ENCODE measurements around the gene ZNF423.

DNA sequence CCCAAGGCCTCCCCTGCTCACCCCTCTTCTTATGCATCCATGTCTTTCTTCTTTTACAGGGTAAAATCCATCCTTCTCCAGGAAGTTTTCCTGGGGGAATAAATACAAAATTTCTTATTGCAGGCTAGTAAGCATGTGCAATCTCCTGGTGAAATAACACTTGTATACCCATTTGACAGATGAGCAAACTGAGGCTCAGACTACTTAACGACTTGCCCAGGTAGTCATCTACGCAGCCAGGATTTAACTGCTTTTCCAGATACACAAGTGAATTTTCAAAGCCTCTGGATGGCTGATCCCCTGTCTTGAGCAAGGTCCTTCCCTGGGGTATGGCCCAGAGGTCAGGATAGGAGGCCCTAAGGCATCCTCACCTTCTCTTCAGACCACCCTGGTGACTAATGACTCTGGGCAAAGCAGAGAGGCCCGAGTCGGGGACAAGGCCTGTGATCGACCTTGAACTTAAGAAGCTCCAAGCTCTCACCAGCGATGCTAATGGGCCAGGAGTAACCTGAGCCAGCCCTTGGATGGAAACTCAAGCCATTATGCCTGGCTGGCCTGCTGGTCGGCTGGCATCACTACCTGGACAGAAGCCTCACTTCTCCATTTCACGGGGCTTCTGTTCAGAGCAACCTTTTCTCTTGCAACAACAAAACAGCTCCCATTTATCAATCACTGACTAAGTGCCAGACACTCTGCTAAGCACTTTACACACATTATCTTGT lies 33.1 kb downstream of the ZNF423 start:
- TF ChIP-seq ZNF384 (IDR thresholded peaks at IDR 0.05; ENCODE audit: low read depth, low read length) = no peak
- no peak for TF ChIP-seq NFE2L1 (tag; IDR thresholded peaks at IDR 0.05; ENCODE audit: borderline replicate concordance, low read depth)
- no peak for TF ChIP-seq U2AF1 (optimal IDR thresholded peaks at IDR 0.05; ENCODE audit: low read depth, low read length)
- no peak for TF ChIP-seq HNRNPK (IDR thresholded peaks at IDR 0.05; ENCODE audit: low read depth, low read length, poor library complexity, severe bottlenecking)
- no peak for TF ChIP-seq EZH2 (IDR thresholded peaks at IDR 0.05; ENCODE audit: borderline replicate concordance, low read depth, low read length)
- no peak for TF ChIP-seq ZHX1 (conservative IDR thresholded peaks at IDR 0.05; ENCODE audit: low read length)
- no peak for TF ChIP-seq GABPB1 (CRISPR knock-in tag; IDR thresholded peaks at IDR 0.05)
